ENCODE data around the gene SFTPB. TPM values are rescaled to one million over a fixed set of nuclear protein-coding genes. Genes with fewer than 3 reads are reported as not detected.

The SFTPB gene
- total RNA-seq, 2 experiments from 2014 or later, result not detected

- Histone ChIP-seq H3K36me3 (ENCODE audit: insufficient read depth, low read length) (peaks cover 98% of the 10 kb centered on the region), H3K27ac (ENCODE audit: low read depth, low read length, poor library complexity, severe bottlenecking) (no peak overlapping the region), H3K9me3 (ENCODE audit: low read length) (no peaks in the 10 kb centered on the region), H3K79me2 (ENCODE audit: insufficient read depth, low read depth, low read length) (no peaks in the 10 kb centered on the region), H3K4me1 (ENCODE audit: insufficient read depth, low read length, poor library complexity, severe bottlenecking) (no peaks in the 10 kb centered on the region), H4K20me1 (ENCODE audit: insufficient read depth, low read length) (no peaks in the 10 kb centered on the region), H3K4me2 (ENCODE audit: low read length) (no peak overlapping the region), H3K4me3 (ENCODE audit: low read depth, low read length, poor library complexity, severe bottlenecking) (no peak overlapping the region), H2AFZ (ENCODE audit: low read length) (no peak overlapping the region), H3K9me2 (ENCODE audit: insufficient read depth, low read length) (no peaks in the 10 kb centered on the region)
- POLR2A ChIA-PET, result interaction anchor here (0.6 to 1.0 kb wide), 4 partner anchors 65 to 490 kb away, joined by 3 to 8 read pairs (median 4); partner anchors contain the start of gene VAMP8
- no TSS peak for BruUV-seq (replicated peaks)
- TF ChIP-seq EZH2phosphoT487 (IDR thresholded peaks at IDR 0.05; ENCODE audit: borderline replicate concordance, low read depth, low read length) (no peak), CTCF (conservative IDR thresholded peaks at IDR 0.05; ENCODE audit: low read length) (no peak)
- CTCF ChIA-PET (ENCODE audit: unreplicated experiment), result no interaction called here
- no peak for DNase-seq (ENCODE audit: low spot score)
- intact Hi-C loops (cut with micrococcal nuclease; ENCODE audit: unreplicated experiment), result no loop called here
Observed at GRCh38 chr2:85642725-85643124, 25.3 kb downstream of the SFTPB start.

GRCh38 chr2:85635636-85636035 lies 32.4 kb downstream of the SFTPB start:
- ChIA-PET CTCF (ENCODE audit: unreplicated experiment) (no interaction called here), POLR2A (interaction anchor here (0.5 to 0.7 kb wide), 3 partner anchors 72 to 611 kb away, joined by 3 read pairs; no protein-coding TSS in a partner anchor)
- no peaks in the 10 kb centered on the region for H3K9me3 ChIP-seq (ENCODE audit: low read length)
- intact Hi-C loops (cut with micrococcal nuclease; ENCODE audit: unreplicated experiment), result loop anchor here (5.0 kb wide), 1 partner anchor 72 kb away; no protein-coding TSS in a partner anchor
- TF ChIP-seq CTCF (conservative IDR thresholded peaks at IDR 0.05; ENCODE audit: low read length), result no peak
- no peak for TF ChIP-seq EZH2phosphoT487 (IDR thresholded peaks at IDR 0.05; ENCODE audit: borderline replicate concordance, low read depth, low read length)
- no peak overlapping the region for H3K4me3 ChIP-seq (ENCODE audit: low read depth, low read length, poor library complexity, severe bottlenecking)
- DNase-seq (ENCODE audit: low spot score), result no peak
- H3K27ac ChIP-seq (ENCODE audit: low read depth, low read length, poor library complexity, severe bottlenecking), result no peak overlapping the region
- H4K20me1 ChIP-seq (ENCODE audit: insufficient read depth, low read length), result no peaks in the 10 kb centered on the region
- H3K4me1 ChIP-seq (ENCODE audit: insufficient read depth, low read length, poor library complexity, severe bottlenecking), result no peaks in the 10 kb centered on the region
- no peak overlapping the region for H3K4me2 ChIP-seq (ENCODE audit: low read length)
- H3K79me2 ChIP-seq (ENCODE audit: insufficient read depth, low read depth, low read length), result no peaks in the 10 kb centered on the region
- BruUV-seq (replicated peaks), result no TSS peak
- no peak overlapping the region for H2AFZ ChIP-seq (ENCODE audit: low read length)
- H3K36me3 ChIP-seq (ENCODE audit: insufficient read depth, low read length), result peaks cover 95% of the 10 kb centered on the region
- no peaks in the 10 kb centered on the region for H3K9me2 ChIP-seq (ENCODE audit: insufficient read depth, low read length)

GRCh38 chr2:85635011-85635410 lies 33.0 kb downstream of the SFTPB start:
- Histone ChIP-seq H3K4me2 (ENCODE audit: low read length) (no peak overlapping the region), H3K27ac (ENCODE audit: low read depth, low read length, poor library complexity, severe bottlenecking) (no peak overlapping the region), H2AFZ (ENCODE audit: low read length) (no peak overlapping the region), H4K20me1 (ENCODE audit: insufficient read depth, low read length) (no peaks in the 10 kb centered on the region), H3K4me3 (ENCODE audit: low read depth, low read length, poor library complexity, severe bottlenecking) (no peak overlapping the region), H3K36me3 (ENCODE audit: insufficient read depth, low read length) (peaks cover 98% of the 10 kb centered on the region), H3K4me1 (ENCODE audit: insufficient read depth, low read length, poor library complexity, severe bottlenecking) (no peaks in the 10 kb centered on the region), H3K9me3 (ENCODE audit: low read length) (no peaks in the 10 kb centered on the region), H3K79me2 (ENCODE audit: insufficient read depth, low read depth, low read length) (no peaks in the 10 kb centered on the region), H3K9me2 (ENCODE audit: insufficient read depth, low read length) (no peaks in the 10 kb centered on the region)
- TF ChIP-seq EZH2phosphoT487 (IDR thresholded peaks at IDR 0.05; ENCODE audit: borderline replicate concordance, low read depth, low read length), result no peak
- no peak for TF ChIP-seq CTCF (conservative IDR thresholded peaks at IDR 0.05; ENCODE audit: low read length)
- intact Hi-C loops (cut with micrococcal nuclease; ENCODE audit: unreplicated experiment), result loop anchor here (5.0 kb wide), 1 partner anchor 72 kb away; no protein-coding TSS in a partner anchor
- CTCF ChIA-PET (ENCODE audit: unreplicated experiment), result no interaction called here
- no TSS peak for BruUV-seq (replicated peaks)
- no peak for DNase-seq (ENCODE audit: low spot score)
- POLR2A ChIA-PET, result interaction anchor here (0.5 kb wide), 1 partner anchor 194 kb away, joined by 3 read pairs; no protein-coding TSS in a partner anchor
